ENCODE measurements around the gene DCUN1D2. TPM values are rescaled to one million over a fixed set of nuclear protein-coding genes. Genes with fewer than 3 reads are reported as not detected.

The DCUN1D2 gene
- total and polyA plus RNA-seq, 10 of the 15 experiments (the other 5 are each of a cell fraction or from before 2014, with no cell fraction given), result 2.5 to 23.6 (median 9.3) TPM

DNA sequence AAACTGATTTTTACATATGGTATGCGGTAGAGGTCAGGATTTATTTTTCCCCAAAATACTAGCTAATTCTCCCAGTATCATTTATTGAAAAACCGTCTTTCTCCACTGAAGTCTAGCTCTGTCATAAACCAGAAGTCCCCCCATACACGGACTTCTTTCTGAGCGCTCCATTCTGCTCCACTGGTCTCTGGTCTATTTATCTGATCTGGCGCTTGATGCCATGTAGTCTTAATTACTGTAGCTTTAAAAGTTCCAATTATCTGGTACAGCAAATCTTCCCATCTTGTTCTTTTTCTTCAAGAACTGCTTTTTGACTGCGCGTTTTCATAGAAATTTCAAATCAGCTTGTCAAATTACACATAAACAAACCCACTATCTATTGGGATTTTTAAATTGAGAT, 13.7 kb downstream of the DCUN1D2 start (continued):
- TF ChIP-seq SIX5 (IDR thresholded peaks at IDR 0.05; ENCODE audit: low read depth, low read length, severe bottlenecking) (no peak), RBBP5 (conservative IDR thresholded peaks at IDR 0.05) (no peak), ZNF274 (IDR thresholded peaks at IDR 0.05; ENCODE audit: insufficient read depth, insufficient read length) (no peak), HDAC2 (IDR thresholded peaks at IDR 0.05) (no peak), RAD51 (IDR thresholded peaks at IDR 0.05) (no peak), NR2C2 (IDR thresholded peaks at IDR 0.05; ENCODE audit: borderline replicate concordance, control insufficient read depth, insufficient read length, low read depth) (no peak), SIN3A (IDR thresholded peaks at IDR 0.05; ENCODE audit: low read depth, low read length) (no peak), NFXL1 (IDR thresholded peaks at IDR 0.05; ENCODE audit: borderline replicate concordance) (no peak), NFYA (IDR thresholded peaks at IDR 0.05; ENCODE audit: borderline replicate concordance, low read depth, low read length) (no peak), PKNOX1 (IDR thresholded peaks at IDR 0.05) (no peak)
- TF ChIP-seq, protein P1, sequence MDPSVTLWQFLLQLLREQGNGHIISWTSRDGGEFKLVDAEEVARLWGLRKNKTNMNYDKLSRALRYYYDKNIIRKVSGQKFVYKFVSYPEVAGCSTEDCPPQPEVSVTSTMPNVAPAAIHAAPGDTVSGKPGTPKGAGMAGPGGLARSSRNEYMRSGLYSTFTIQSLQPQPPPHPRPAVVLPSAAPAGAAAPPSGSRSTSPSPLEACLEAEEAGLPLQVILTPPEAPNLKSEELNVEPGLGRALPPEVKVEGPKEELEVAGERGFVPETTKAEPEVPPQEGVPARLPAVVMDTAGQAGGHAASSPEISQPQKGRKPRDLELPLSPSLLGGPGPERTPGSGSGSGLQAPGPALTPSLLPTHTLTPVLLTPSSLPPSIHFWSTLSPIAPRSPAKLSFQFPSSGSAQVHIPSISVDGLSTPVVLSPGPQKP (IDR thresholded peaks at IDR 0.05; ENCODE audit: low read depth, low read length), result no peak

GRCh38 chr13:113475911-113476310, 14.6 kb downstream of the DCUN1D2 start:
- WGBS (ENCODE audit: insufficient coverage, insufficient replicate concordance, low lambda C conversion rate, missing lambda C conversion rate), result 98% methylated on average over 12 of the region's 12 CpGs
- TF ChIP-seq, protein P2, sequence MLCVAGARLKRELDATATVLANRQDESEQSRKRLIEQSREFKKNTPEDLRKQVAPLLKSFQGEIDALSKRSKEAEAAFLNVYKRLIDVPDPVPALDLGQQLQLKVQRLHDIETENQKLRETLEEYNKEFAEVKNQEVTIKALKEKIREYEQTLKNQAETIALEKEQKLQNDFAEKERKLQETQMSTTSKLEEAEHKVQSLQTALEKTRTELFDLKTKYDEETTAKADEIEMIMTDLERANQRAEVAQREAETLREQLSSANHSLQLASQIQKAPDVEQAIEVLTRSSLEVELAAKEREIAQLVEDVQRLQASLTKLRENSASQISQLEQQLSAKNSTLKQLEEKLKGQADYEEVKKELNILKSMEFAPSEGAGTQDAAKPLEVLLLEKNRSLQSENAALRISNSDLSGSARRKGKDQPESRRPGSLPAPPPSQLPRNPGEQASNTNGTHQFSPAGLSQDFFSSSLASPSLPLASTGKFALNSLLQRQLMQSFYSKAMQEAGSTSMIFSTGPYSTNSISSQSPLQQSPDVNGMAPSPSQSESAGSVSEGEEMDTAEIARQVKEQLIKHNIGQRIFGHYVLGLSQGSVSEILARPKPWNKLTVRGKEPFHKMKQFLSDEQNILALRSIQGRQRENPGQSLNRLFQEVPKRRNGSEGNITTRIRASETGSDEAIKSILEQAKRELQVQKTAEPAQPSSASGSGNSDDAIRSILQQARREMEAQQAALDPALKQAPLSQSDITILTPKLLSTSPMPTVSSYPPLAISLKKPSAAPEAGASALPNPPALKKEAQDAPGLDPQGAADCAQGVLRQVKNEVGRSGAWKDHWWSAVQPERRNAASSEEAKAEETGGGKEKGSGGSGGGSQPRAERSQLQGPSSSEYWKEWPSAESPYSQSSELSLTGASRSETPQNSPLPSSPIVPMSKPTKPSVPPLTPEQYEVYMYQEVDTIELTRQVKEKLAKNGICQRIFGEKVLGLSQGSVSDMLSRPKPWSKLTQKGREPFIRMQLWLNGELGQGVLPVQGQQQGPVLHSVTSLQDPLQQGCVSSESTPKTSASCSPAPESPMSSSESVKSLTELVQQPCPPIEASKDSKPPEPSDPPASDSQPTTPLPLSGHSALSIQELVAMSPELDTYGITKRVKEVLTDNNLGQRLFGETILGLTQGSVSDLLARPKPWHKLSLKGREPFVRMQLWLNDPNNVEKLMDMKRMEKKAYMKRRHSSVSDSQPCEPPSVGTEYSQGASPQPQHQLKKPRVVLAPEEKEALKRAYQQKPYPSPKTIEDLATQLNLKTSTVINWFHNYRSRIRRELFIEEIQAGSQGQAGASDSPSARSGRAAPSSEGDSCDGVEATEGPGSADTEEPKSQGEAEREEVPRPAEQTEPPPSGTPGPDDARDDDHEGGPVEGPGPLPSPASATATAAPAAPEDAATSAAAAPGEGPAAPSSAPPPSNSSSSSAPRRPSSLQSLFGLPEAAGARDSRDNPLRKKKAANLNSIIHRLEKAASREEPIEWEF (IDR thresholded peaks at IDR 0.05; ENCODE audit: insufficient replicate concordance, low read depth, low read length), result no peak
- no peak for TF ChIP-seq ZBTB11 (CRISPR knock-in tag; IDR thresholded peaks at IDR 0.05)

More at GRCh38 chr13:113475911-113476310, 14.6 kb downstream of the DCUN1D2 start:
- intact Hi-C loops (cut with micrococcal nuclease; ENCODE audit: unreplicated experiment), result no loop called here
- H3K9me3 ChIP-seq (replicated peaks; ENCODE audit: control insufficient read depth, insufficient read depth, low read length), result no peaks in the 10 kb centered on the region
- H3K27ac ChIP-seq (ENCODE audit: control insufficient read depth, insufficient read depth), result no peak overlapping the region
- ChIA-PET POLR2A (interaction anchor here (0.5 kb wide), 1 partner anchor 33 kb away, joined by 3 read pairs; no protein-coding TSS in a partner anchor), CTCF (no interaction called here), RAD21 (ENCODE audit: unreplicated experiment) (no interaction called here), SMC1A (ENCODE audit: uncharacterized antibody, unreplicated experiment) (interaction anchor here (1.8 kb wide), 1 partner anchor 12 kb away, joined by 7 read pairs; no protein-coding TSS in a partner anchor)
- H2AFZ ChIP-seq (ENCODE audit: control insufficient read depth, low read depth, low read length), result no peak overlapping the region
- in situ Hi-C loops (cut with MboI), result no loop called here
- no peaks in the 10 kb centered on the region for H3K79me2 ChIP-seq (ENCODE audit: control insufficient read depth, insufficient read depth, low read length)
- H3K27me3 ChIP-seq (replicated peaks in 1 of 2; ENCODE audit: control insufficient read depth in 2 of 2, insufficient read depth in 2 of 2, low read length in 1 of 2), result no peaks in the 10 kb centered on the region
- H3K4me2 ChIP-seq (ENCODE audit: control insufficient read depth, insufficient read depth), result no peak overlapping the region
- FAIRE-seq (no peak), DNase-seq (ENCODE audit: low read depth, low spot score) (no peak), ATAC-seq (no peak)
- H3K4me3 ChIP-seq, result no peak overlapping the region
- no peak overlapping the region for H3K9ac ChIP-seq (ENCODE audit: control insufficient read depth, insufficient read depth, low read length)
- no peaks in the 10 kb centered on the region for H3K4me1 ChIP-seq (ENCODE audit: control insufficient read depth, insufficient read depth, low read length)
- no peaks in the 10 kb centered on the region for H4K20me1 ChIP-seq (ENCODE audit: control insufficient read depth, insufficient read depth)
- H3K36me3 ChIP-seq (ENCODE audit: control insufficient read depth in 2 of 2, insufficient read depth in 2 of 2, low read length in 1 of 2), result peaks cover 9 to 24% of the 10 kb centered on the region in 2 experiments
- BruUV-seq (replicated peaks), result no TSS peak
